HUES6 (cell line): ENCODE measurements around the gene ITGA3.

Experiments
- H3K27ac ChIP-seq: 2 replicates; pipeline ENCODE4 v1.7.0; 2013; ENCODE audit warnings: low read depth, mild to moderate bottlenecking, low read length, inconsistent platforms
- H3K27me3 ChIP-seq: 2 replicates; pipeline ENCODE4 v1.6.1; 2013; ENCODE audit warnings: low read length; ENCODE audit not compliant: control insufficient read depth, insufficient read depth
- H3K36me3 ChIP-seq: 2 replicates; pipeline ENCODE4 v1.6.1; 2013; ENCODE audit warnings: low read length; ENCODE audit not compliant: control insufficient read depth, insufficient read depth
- H3K4me1 ChIP-seq: 2 replicates; pipeline ENCODE4 v1.6.1; 2013; ENCODE audit warnings: low read length; ENCODE audit not compliant: control insufficient read depth, insufficient read depth
- H3K4me3 ChIP-seq: 2 replicates; pipeline ENCODE4 v1.5.1; 2013; ENCODE audit warnings: low read depth, low read length
- H3K9ac ChIP-seq: one replicate; pipeline ENCODE4 v1.6.1; 2013; ENCODE audit warnings: mild to moderate bottlenecking, low read length
- H3K9me3 ChIP-seq: 2 replicates; pipeline ENCODE4 v1.6.1; 2013; ENCODE audit warnings: low read depth, low read length; ENCODE audit not compliant: control insufficient read depth, insufficient read depth

The ITGA3 gene

DNA sequence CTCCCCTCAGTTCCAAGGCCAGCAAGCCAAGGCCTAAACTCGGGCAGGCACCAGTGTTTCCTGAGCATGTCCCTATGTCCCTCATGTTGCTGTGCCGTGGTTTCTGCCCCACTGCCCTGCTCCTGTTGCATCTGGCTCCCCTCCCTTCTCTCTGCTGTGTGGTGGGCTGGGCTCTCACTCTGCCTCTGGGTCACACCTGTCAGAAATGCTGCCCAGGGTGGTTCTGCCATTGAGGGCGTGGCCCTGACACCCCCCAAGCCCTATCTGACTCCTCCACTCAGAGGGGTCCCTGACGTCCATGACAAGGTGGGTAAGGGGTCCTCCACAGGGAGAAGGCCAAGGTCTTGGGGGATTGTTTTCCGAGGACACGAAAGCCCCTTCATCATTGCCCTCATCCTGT, 9.2 kb upstream of the ITGA3 start:
- H3K27me3 ChIP-seq: no peaks in the 10 kb centered on the region
- H3K9ac ChIP-seq: no peak overlapping the region
- H3K27ac ChIP-seq: no peak overlapping the region
- no peaks in the 10 kb centered on the region for H3K9me3 ChIP-seq
- H3K4me3 ChIP-seq: no peak overlapping the region
- H3K4me1 ChIP-seq: peaks cover 25% of the 10 kb centered on the region
- H3K36me3 ChIP-seq: no peaks in the 10 kb centered on the region

DNA sequence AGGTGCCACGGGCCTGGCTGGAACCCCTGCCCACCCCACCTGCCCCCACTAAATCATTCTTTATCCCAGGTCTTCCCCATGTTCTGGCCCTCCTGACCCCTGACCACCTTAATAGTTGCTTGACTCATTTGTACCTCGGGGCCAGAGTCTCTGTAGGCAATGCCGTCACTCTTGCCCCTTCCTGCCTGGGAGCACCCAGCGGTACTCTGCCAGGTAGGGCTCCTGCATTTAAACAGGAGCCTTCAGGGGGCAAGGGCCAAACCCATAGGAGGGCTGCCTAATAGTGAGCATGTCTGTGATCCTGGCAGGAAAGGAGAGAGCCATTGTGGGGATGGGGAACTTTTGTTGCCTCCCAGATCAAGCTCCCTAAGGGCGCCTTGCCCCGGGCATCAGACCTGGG, 8.8 kb upstream of the ITGA3 start:
- H3K36me3 ChIP-seq: no peaks in the 10 kb centered on the region
- no peak overlapping the region for H3K9ac ChIP-seq
- H3K4me1 ChIP-seq: peaks cover 29% of the 10 kb centered on the region
- no peak overlapping the region for H3K27ac ChIP-seq
- H3K27me3 ChIP-seq: no peaks in the 10 kb centered on the region
- H3K4me3 ChIP-seq: no peak overlapping the region
- H3K9me3 ChIP-seq: no peaks in the 10 kb centered on the region

DNA sequence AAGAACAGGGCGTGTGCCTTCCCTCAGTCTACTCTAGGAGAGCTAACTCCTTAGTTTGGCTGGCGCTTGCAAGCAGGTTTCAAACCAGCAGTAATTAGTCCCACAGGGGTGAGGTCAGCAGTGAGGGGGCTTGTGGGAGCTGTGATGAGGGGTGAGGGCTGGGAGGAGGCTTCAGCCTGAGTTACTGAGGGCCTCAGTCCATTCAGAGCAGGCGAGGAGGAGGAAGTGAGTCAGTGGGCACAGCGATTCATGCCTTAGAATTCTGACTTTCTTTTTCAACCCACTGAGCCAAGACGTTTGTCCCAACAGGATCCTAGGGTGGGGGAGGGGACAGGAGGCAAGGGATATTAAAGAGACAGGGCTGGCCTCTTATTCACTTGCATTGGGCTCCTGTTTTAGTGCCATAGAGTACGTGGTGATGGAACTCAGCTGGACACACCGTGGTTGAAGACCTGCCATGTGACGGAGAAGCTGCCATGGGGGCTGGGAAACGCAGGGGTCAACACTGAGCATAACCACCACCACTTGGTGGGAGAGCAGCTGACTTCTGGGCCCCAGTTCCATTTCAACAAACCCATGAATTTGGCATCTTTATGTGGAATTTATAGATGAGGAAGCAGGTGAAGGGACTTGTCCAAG, 8.3 kb upstream of the ITGA3 start:
- H3K9ac ChIP-seq: no peak overlapping the region
- no peak overlapping the region for H3K4me3 ChIP-seq
- no peaks in the 10 kb centered on the region for H3K36me3 ChIP-seq
- H3K9me3 ChIP-seq: no peaks in the 10 kb centered on the region
- no peak overlapping the region for H3K27ac ChIP-seq
- H3K4me1 ChIP-seq: peaks cover 34% of the 10 kb centered on the region
- H3K27me3 ChIP-seq: no peaks in the 10 kb centered on the region

DNA sequence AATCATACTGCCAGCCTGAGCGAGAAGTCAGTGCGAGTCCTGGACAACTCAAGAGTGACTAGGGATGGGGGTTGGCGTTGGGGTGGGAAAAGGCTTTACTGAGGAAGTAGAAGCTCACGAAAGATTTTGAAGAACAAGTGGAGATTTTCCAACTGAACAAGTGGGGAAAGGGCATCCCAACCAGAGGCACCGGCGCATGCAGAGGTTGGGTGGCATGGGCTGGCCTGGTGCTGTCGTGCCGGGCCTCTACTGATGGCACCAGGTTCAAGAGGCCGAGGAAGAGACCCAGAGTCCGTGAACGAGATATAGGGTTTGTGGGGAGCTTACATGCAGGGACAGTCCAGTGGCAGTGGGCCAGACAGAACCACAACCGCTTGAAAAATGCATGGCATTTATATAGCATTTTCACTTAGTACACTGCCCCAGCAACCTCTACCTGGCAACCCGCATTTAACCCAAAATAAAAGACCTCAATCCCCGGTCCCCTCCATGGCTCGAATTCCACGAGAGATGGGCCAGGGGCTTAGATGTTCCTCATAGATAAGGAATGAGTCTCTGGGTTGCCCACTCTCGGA, 7.7 kb upstream of the ITGA3 start:
- H3K9me3 ChIP-seq: no peaks in the 10 kb centered on the region
- H3K9ac ChIP-seq: no peak overlapping the region
- H3K36me3 ChIP-seq: no peaks in the 10 kb centered on the region
- no peak overlapping the region for H3K4me3 ChIP-seq
- peaks cover 41% of the 10 kb centered on the region for H3K4me1 ChIP-seq
- H3K27me3 ChIP-seq: no peaks in the 10 kb centered on the region
- H3K27ac ChIP-seq: no peak overlapping the region

DNA sequence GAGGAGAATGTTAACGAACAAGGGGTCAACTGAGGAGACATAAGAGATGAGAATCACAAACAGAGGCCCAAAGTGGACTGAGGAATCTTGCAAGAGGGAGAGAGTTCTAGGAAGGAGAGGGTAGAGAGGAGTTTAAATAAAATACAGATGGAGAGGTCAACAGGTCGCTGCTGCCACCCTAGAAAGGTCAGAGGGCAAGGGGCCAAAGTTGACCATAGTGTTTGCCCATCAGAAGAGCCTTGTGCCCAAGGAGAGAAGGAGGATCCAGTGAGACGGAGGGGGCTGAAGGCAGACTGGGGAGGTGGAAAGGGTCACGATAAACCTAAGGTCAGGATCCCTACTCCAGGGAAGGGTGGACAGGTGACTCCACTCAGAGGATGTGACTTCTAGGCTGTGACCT, 6.9 kb upstream of the ITGA3 start:
- Histone ChIP-seq H3K27me3 (no peaks in the 10 kb centered on the region), H3K9me3 (no peaks in the 10 kb centered on the region), H3K27ac (no peak overlapping the region), H3K4me1 (peaks cover 45% of the 10 kb centered on the region), H3K36me3 (no peaks in the 10 kb centered on the region), H3K4me3 (no peak overlapping the region), H3K9ac (no peak overlapping the region)

DNA sequence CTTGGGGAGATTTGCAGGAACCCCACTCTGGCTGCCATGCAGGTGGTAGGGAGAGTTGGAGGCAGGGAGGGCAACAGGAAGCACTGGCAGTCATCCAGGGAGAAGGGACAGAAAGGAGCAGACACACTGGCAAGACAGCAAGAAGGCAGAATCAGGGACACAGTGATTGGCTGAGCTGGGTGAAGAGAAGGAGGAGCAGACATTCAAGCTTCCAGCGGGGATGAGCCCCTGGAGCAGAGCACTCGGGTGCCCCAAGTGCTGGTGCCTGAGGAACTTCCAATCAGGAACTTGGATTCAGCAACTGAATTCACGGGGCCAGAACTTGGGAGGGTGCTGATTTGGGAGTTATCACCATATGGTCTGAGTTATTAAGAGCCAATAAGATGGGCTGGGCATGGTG, 6.3 kb upstream of the ITGA3 start:
- Histone ChIP-seq H3K36me3 (no peaks in the 10 kb centered on the region), H3K27me3 (no peaks in the 10 kb centered on the region), H3K9ac (no peak overlapping the region), H3K9me3 (no peaks in the 10 kb centered on the region), H3K27ac (no peak overlapping the region), H3K4me3 (no peak overlapping the region), H3K4me1 (peaks cover 45% of the 10 kb centered on the region)

DNA sequence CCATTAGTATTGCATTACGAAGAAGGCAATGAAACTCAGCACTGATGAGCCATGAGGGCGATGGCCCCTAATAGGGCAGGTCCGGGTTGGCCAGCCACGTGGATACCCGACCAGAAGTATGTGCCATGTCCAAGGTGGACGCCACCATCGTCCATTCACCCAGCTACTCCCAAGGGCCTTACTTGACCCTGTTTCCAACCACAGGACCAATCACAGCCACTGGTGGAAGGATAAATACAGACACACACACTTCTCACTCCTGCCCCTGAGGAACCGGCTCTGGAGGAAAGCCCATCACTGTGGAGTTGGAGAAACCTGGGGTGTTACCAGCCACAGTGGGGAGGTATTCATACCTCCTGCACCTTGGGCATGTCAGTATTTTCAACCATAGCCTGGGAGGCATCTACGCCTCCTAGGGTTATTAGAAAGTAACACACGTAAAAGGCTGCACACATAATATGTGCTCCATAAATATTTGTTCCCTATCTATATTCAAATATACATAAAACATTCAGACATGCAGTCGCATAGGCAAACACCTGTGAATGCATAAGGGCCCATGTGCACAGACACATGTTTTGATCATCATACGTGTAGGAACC, 5.4 kb upstream of the ITGA3 start:
- Histone ChIP-seq H3K9ac (no peak overlapping the region), H3K4me1 (peaks cover 50% of the 10 kb centered on the region), H3K4me3 (peak overlapping the region; percentile 0; the same call in 1 of the 2 replicates), H3K9me3 (no peaks in the 10 kb centered on the region), H3K27me3 (no peaks in the 10 kb centered on the region; the same call in 1 of the 2 replicates), H3K27ac (peak overlapping the region; percentile 35; the same call in 1 of the 2 replicates), H3K36me3 (no peaks in the 10 kb centered on the region)

DNA sequence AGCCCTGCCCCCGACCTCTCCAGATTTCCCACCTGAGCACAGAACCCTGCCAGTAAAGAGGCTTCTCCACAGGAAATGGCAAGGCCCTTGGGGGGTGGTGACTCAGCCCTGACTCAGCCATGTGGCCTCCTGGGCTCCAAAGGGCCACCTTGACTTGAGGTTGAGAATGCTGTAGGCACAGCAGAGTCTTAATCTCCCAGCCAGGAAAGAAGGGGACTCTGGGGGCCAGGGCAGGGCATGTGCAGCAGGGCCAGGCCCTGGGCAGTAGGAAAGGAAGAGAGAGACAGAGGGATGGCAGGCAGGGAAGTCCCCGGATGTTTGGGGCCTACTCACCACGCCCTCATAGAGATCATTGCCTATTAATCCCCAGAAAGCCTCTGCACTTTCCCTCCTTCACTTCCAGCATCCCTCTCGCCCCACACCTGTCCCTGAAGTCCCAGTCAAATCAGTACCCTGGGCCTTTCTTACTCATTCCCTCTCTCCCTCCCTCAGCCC, 4.8 kb upstream of the ITGA3 start:
- no peaks in the 10 kb centered on the region for H3K9me3 ChIP-seq
- no peaks in the 10 kb centered on the region for H3K36me3 ChIP-seq
- H3K4me3 ChIP-seq: peak overlapping the region; percentile 0; the same call in 1 of the 2 replicates
- peaks cover 50% of the 10 kb centered on the region for H3K4me1 ChIP-seq
- H3K9ac ChIP-seq: peak overlapping the region; percentile 14
- H3K27me3 ChIP-seq: no peaks in the 10 kb centered on the region; the same call in 1 of the 2 replicates
- H3K27ac ChIP-seq: peak overlapping the region; percentile 35; the same call in 1 of the 2 replicates

DNA sequence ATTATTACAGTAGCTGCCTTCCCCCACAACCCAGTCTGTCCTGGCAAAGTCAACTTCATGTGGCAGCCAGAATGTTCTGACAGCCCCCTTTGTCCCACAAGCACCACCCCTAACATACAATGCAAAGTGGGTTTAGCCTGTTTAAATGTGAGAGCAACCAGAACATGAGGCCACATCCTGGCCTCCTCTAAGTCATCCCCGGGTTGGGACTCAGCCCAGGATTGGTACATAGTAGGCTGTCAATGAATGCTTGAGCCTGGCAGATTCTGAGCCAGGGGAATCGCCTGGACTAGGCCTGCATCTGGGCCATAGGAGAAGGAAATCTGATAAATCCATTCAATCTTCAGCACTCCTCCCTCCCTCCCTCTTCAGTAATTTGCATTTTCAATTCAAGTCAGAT, 4.3 kb upstream of the ITGA3 start:
- Histone ChIP-seq H3K36me3 (no peaks in the 10 kb centered on the region), H3K9ac (peak overlapping the region; percentile 14), H3K4me3 (no peak overlapping the region), H3K27me3 (peaks cover 1% of the 10 kb centered on the region), H3K27ac (peak overlapping the region; percentile 35; the same call in 1 of the 2 replicates), H3K9me3 (no peaks in the 10 kb centered on the region), H3K4me1 (peaks cover 50% of the 10 kb centered on the region)

DNA sequence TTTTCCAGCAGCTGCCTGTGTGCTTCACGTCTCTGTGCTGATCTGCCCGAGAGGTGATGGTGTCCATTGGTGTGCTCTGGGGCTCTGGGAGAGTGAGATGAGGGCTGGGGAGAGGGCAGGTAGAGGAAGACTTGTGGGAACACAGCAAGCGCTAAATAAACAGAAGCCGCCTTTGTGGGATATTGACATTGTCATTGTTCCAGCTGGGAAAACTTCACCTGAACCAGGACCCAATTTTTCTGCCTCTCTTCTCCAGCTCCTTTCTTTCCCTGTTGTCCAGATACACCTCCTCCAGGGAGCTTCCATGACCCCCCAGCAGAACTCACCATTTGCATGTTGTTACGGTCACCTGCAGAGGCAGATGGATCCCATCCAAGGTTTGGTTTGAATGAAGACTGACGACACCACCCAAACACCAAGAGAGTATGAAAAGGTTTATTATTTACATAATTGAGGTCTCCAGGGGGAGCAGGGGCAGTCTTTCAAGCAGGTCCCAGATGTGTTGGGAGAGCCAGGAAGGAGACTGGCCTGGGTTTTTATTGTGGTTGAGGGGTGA, 3.6 kb upstream of the ITGA3 start:
- Histone ChIP-seq H3K9me3 (no peaks in the 10 kb centered on the region), H3K9ac (no peak overlapping the region), H3K27ac (no peak overlapping the region), H3K4me1 (peaks cover 52% of the 10 kb centered on the region), H3K27me3 (peaks cover 8% of the 10 kb centered on the region), H3K36me3 (no peaks in the 10 kb centered on the region), H3K4me3 (no peak overlapping the region)
